CD14-positive monocyte (primary cell): ENCODE data around the gene TECRL. TPM values are rescaled to one million over a fixed set of nuclear protein-coding genes. Genes with fewer than 3 reads are reported as not detected.

ENCODE experiments used
- DNase-seq, 3 donors: peaks; one replicate each; pipeline ENCODE4 v3.0.0-alpha.2; 2011 to 2022
- H2AFZ ChIP-seq: 2 replicates; pipeline ENCODE4 v1.6.0; 2012; ENCODE audit warnings: mild to moderate bottlenecking, low read depth, low read length, inconsistent platforms; ENCODE audit not compliant: insufficient read depth, poor library complexity, severe bottlenecking
- H3K27ac ChIP-seq, 2 donors: 1 replicate in 1 of 2; 2 replicates in 1 of 2; pipeline ENCODE4 v1.5.1; 2012 to 2013; ENCODE audit warnings: low read length in 2 of 2, control low read depth in 1 of 2, inconsistent platforms in 1 of 2, low read depth in 1 of 2, mild to moderate bottlenecking in 1 of 2
- H3K27me3 ChIP-seq, 2 donors: one replicate each; pipeline versions ENCODE4 v1.6.0 to v1.6.1; 2011 to 2013; ENCODE audit warnings: low read length in 2 of 2; ENCODE audit not compliant: control insufficient read depth in 2 of 2, insufficient read depth in 2 of 2
- H3K36me3 ChIP-seq, 2 donors: replicated peaks in 1 of 2; 1 replicate in 1 of 2; 2 replicates in 1 of 2; pipeline versions ENCODE4 v1.5.1 to v1.6.1; 2012 to 2013; ENCODE audit warnings: low read length in 2 of 2, control low read depth in 1 of 2, inconsistent platforms in 1 of 2, mild to moderate bottlenecking in 1 of 2; ENCODE audit not compliant: insufficient read depth in 2 of 2, control insufficient read depth in 1 of 2
- H3K4me1 ChIP-seq, 2 donors: 1 replicate in 1 of 2; 2 replicates in 1 of 2; pipeline versions ENCODE4 v1.5.1 to v1.6.1; 2012 to 2013; ENCODE audit warnings: low read length in 2 of 2, control low read depth in 1 of 2, inconsistent platforms in 1 of 2, mild to moderate bottlenecking in 1 of 2, moderate library complexity in 1 of 2; ENCODE audit not compliant: insufficient read depth in 2 of 2, control insufficient read depth in 1 of 2
- H3K4me2 ChIP-seq: replicated peaks from 2 replicates; pipeline ENCODE3; 2012; ENCODE audit warnings: low read length, moderate library complexity, mild to moderate bottlenecking; ENCODE audit not compliant: poor library complexity, severe bottlenecking; ENCODE audit errors: extremely low read depth
- H3K4me3 ChIP-seq, 3 experiments: fragments of 200-600 bp in 1 of 3; sonication (generic) in 1 of 3; replicated peaks in 1 of 3; 1 replicate in 2 of 3; 2 replicates in 1 of 3; pipeline ENCODE4 v1.5.1; 2011 to 2013; ENCODE audit warnings: low read length in 3 of 3, mild to moderate bottlenecking in 3 of 3, control low read depth in 2 of 3, low read depth in 2 of 3, inconsistent platforms in 1 of 3, moderate library complexity in 1 of 3
- H3K79me2 ChIP-seq: 2 replicates; pipeline ENCODE4 v1.6.0; 2012; ENCODE audit warnings: mild to moderate bottlenecking, control low read depth, inconsistent platforms, low read length, moderate library complexity; ENCODE audit not compliant: insufficient read depth
- H3K9ac ChIP-seq: 2 replicates; pipeline ENCODE4 v1.6.0; 2017; ENCODE audit warnings: low read length, mild to moderate bottlenecking; ENCODE audit not compliant: insufficient read depth, poor library complexity, severe bottlenecking
- H3K9me3 ChIP-seq, 2 donors: replicated peaks in 1 of 2; 1 replicate in 1 of 2; 2 replicates in 1 of 2; pipeline versions ENCODE4 v1.5.1 to v1.6.1; 2012 to 2013; ENCODE audit warnings: low read length in 2 of 2, control low read depth in 1 of 2; ENCODE audit not compliant: control insufficient read depth in 1 of 2, insufficient read depth in 1 of 2
- H4K20me1 ChIP-seq: 2 replicates; pipeline ENCODE4 v1.6.0; 2012; ENCODE audit warnings: mild to moderate bottlenecking, low read length, control low read depth, moderate library complexity; ENCODE audit not compliant: insufficient read depth
- H3K27ac Mint-ChIP-seq, 7 donors: one replicate each; pipeline ENCODE4 v1.8.0; 2020; ENCODE audit warnings: mild to moderate bottlenecking in 7 of 7, mixed read lengths in 7 of 7, moderate library complexity in 6 of 7, inconsistent platforms in 2 of 7
- H3K27me3 Mint-ChIP-seq, 3 donors: one replicate each; pipeline ENCODE4 v1.8.0; 2021 to 2022; ENCODE audit warnings: low read depth in 3 of 3, mild to moderate bottlenecking in 3 of 3, mixed read lengths in 3 of 3, moderate library complexity in 3 of 3, inconsistent platforms in 1 of 3
- H3K36me3 Mint-ChIP-seq, 2 donors: one replicate each; pipeline ENCODE4 v1.8.0; 2020; ENCODE audit warnings: mixed read lengths in 2 of 2, inconsistent platforms in 1 of 2, mild to moderate bottlenecking in 1 of 2
- H3K4me1 Mint-ChIP-seq: one replicate; pipeline ENCODE4 v1.8.0; 2020; ENCODE audit warnings: mild to moderate bottlenecking, mixed read lengths
- H3K4me3 Mint-ChIP-seq, 2 donors: one replicate each; pipeline ENCODE4 v1.8.0; 2020; ENCODE audit warnings: mild to moderate bottlenecking in 2 of 2, mixed read lengths in 2 of 2, moderate library complexity in 1 of 2
- H3K9me3 Mint-ChIP-seq, 7 donors: one replicate each; pipeline ENCODE4 v1.8.0; 2020 to 2022; ENCODE audit warnings: mixed read lengths in 7 of 7, mild to moderate bottlenecking in 6 of 7, moderate library complexity in 6 of 7, inconsistent platforms in 2 of 7
- WGBS: methylation state at CpG from one replicate; pipeline ENCODE4 v1.1.5; 2013; ENCODE audit warnings: missing lambda C conversion rate; ENCODE audit not compliant: insufficient coverage; 5-methylcytosine and 5-hydroxymethylcytosine counted together
- intact Hi-C, 2 donors: fragments of 100-400 bp; cut with micrococcal nuclease; formaldehyde crosslinking; loops; one replicate each; pipeline versions ENCODE4 v1.15.0 to v1.15.1; 2023
- polyA plus RNA-seq, 3 donors: library from polyadenylated mRNA; depleted of rRNA in 1 of 3; unstranded in 2 of 3; stranded (reverse) in 1 of 3; fragments of 300-500 nt in 2 of 3; fragments of >200 nt in 1 of 3; fragmentation: Illumina TruSeq in 2 of 3; gene quantifications; 1 replicate in 2 of 3; 2 replicates in 1 of 3; pipeline ENCODE4 v1.2.3, GENCODE V29; 2012 to 2021
- TF ChIP-seq, protein P1 (sequence below): fragments of 200-600 bp; IDR thresholded peaks from one replicate; pipeline ENCODE4 v1.8.0; 2022; ENCODE audit warnings: antibody characterized with exemption, mild to moderate bottlenecking

TECRL gene
- polyA plus RNA-seq, 3 donors: not detected

DNA sequence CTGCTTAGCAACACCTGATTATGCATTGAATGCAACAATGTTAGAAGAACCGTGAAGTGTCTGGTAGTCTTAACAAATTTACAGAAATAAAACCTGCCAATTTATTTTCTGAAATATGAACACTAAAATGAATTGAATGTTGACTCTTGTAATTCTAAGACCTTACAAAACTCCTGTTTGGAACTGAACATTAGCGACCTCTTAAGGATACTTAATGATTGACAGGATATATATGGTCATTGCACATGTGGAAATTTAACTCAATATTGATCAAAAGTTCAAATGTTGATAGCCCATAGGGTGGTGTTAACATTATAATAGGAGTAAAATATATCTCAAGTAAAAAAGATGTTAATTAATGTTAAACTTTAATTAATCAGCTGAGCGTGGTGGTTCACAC, 79.1 kb downstream of the TECRL start:
- no peaks in the 10 kb centered on the region for H3K27me3 Mint-ChIP-seq
- peaks cover 0 to under 1% (median 0%) of the 10 kb centered on the region in 7 donors for H3K9me3 Mint-ChIP-seq
- intact Hi-C loops: no loop called here
- TF ChIP-seq, protein P1, sequence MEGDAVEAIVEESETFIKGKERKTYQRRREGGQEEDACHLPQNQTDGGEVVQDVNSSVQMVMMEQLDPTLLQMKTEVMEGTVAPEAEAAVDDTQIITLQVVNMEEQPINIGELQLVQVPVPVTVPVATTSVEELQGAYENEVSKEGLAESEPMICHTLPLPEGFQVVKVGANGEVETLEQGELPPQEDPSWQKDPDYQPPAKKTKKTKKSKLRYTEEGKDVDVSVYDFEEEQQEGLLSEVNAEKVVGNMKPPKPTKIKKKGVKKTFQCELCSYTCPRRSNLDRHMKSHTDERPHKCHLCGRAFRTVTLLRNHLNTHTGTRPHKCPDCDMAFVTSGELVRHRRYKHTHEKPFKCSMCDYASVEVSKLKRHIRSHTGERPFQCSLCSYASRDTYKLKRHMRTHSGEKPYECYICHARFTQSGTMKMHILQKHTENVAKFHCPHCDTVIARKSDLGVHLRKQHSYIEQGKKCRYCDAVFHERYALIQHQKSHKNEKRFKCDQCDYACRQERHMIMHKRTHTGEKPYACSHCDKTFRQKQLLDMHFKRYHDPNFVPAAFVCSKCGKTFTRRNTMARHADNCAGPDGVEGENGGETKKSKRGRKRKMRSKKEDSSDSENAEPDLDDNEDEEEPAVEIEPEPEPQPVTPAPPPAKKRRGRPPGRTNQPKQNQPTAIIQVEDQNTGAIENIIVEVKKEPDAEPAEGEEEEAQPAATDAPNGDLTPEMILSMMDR: no peak
- no peaks in the 10 kb centered on the region for H3K36me3 ChIP-seq
- no peak overlapping the region for H3K9ac ChIP-seq
- H3K4me1 Mint-ChIP-seq: no peaks in the 10 kb centered on the region
- H3K4me3 Mint-ChIP-seq: no peak overlapping the region
- no peak overlapping the region for H3K4me2 ChIP-seq
- H3K79me2 ChIP-seq: no peaks in the 10 kb centered on the region
- H3K4me3 ChIP-seq: no peak overlapping the region
- no CpG with 5 or more reads among the region's 3 CpGs for WGBS
- no peaks in the 10 kb centered on the region for H3K4me1 ChIP-seq
- H3K9me3 ChIP-seq: no peaks in the 10 kb centered on the region
- no peak overlapping the region for H2AFZ ChIP-seq
- H3K27me3 ChIP-seq: no peaks in the 10 kb centered on the region
- no peaks in the 10 kb centered on the region for H3K36me3 Mint-ChIP-seq
- H3K27ac ChIP-seq: no peak overlapping the region
- H4K20me1 ChIP-seq: no peaks in the 10 kb centered on the region
- no peak for DNase-seq
- H3K27ac Mint-ChIP-seq: no peak overlapping the region

- intact Hi-C loops: no loop called here
- WGBS: no CpG with 5 or more reads among the region's 1 CpG
- H3K9me3 Mint-ChIP-seq: peaks cover 0 to 3% (median 2%) of the 10 kb centered on the region in 7 donors
These were observed 82.0 kb downstream of the TECRL start for GRCh38 chr4:64327237-64327636.

More at GRCh38 chr4:64327237-64327636, 82.0 kb downstream of the TECRL start:
- no peaks in the 10 kb centered on the region for H3K36me3 Mint-ChIP-seq
- no peak overlapping the region for H3K9ac ChIP-seq
- no peak overlapping the region for H2AFZ ChIP-seq
- no peak overlapping the region for H3K4me3 ChIP-seq
- H3K4me1 ChIP-seq: no peaks in the 10 kb centered on the region
- H4K20me1 ChIP-seq: no peaks in the 10 kb centered on the region
- H3K27me3 ChIP-seq: no peaks in the 10 kb centered on the region
- no peaks in the 10 kb centered on the region for H3K4me1 Mint-ChIP-seq
- no peak overlapping the region for H3K4me3 Mint-ChIP-seq
- H3K27ac ChIP-seq: no peak overlapping the region
- no peaks in the 10 kb centered on the region for H3K36me3 ChIP-seq
- no peak overlapping the region for H3K27ac Mint-ChIP-seq
- TF ChIP-seq, protein P1: no peak
- no peaks in the 10 kb centered on the region for H3K27me3 Mint-ChIP-seq
- H3K9me3 ChIP-seq: no peaks in the 10 kb centered on the region
- no peak for DNase-seq
- no peaks in the 10 kb centered on the region for H3K79me2 ChIP-seq
- H3K4me2 ChIP-seq: no peak overlapping the region
